ENCODE results near the gene ZNF407. TPM values are rescaled to one million over a fixed set of nuclear protein-coding genes. Genes with fewer than 3 reads are reported as not detected.

ZNF407 gene
- total and polyA plus RNA-seq, 2 donors = 5.1 to 9.7 TPM

GRCh38 chr18:74902147-74902455 is 304.4 kb downstream of the ZNF407 start:
- no peaks in the 10 kb centered on the region for H3K9me3 ChIP-seq (ENCODE audit: control insufficient read depth in 2 of 2, insufficient read depth in 1 of 2, low read length in 1 of 2)
- WGBS = 98% methylated on average over 13 of the region's 13 CpGs
- H3K27ac ChIP-seq (ENCODE audit: low read depth in 1 of 2, low read length in 1 of 2) = no peak overlapping the region
- no peak overlapping the region for H3K4me3 ChIP-seq (ENCODE audit: low read length in 2 of 2)
- DNase-seq (ENCODE audit: low read depth in 6 of 9, low spot score in 9 of 9) = no peak
- no peaks in the 10 kb centered on the region for H3K27me3 ChIP-seq (ENCODE audit: control insufficient read depth in 2 of 2, insufficient read depth in 1 of 2, low read length in 1 of 2)
- no peaks in the 10 kb centered on the region for H3K36me3 ChIP-seq (ENCODE audit: control insufficient read depth in 2 of 2, insufficient read depth in 2 of 2, low read length in 1 of 2)
- H3K4me1 ChIP-seq (ENCODE audit: control insufficient read depth in 2 of 2, insufficient read depth in 2 of 2, low read length in 2 of 2) = peaks cover 6 to 10% of the 10 kb centered on the region in 2 donors

- Histone ChIP-seq H3K27ac (ENCODE audit: low read depth in 1 of 2, low read length in 1 of 2) (no peak overlapping the region), H3K9me3 (ENCODE audit: control insufficient read depth in 2 of 2, insufficient read depth in 1 of 2, low read length in 1 of 2) (no peaks in the 10 kb centered on the region), H3K27me3 (ENCODE audit: control insufficient read depth in 2 of 2, insufficient read depth in 1 of 2, low read length in 1 of 2) (no peaks in the 10 kb centered on the region), H3K36me3 (ENCODE audit: control insufficient read depth in 2 of 2, insufficient read depth in 2 of 2, low read length in 1 of 2) (no peaks in the 10 kb centered on the region), H3K4me3 (ENCODE audit: low read length in 2 of 2) (no peak overlapping the region), H3K4me1 (ENCODE audit: control insufficient read depth in 2 of 2, insufficient read depth in 2 of 2, low read length in 2 of 2) (no peaks in the 10 kb centered on the region)
- no peak for DNase-seq (ENCODE audit: low read depth in 6 of 9, low spot score in 9 of 9)
- 91% methylated on average over 15 of the region's 15 CpGs for WGBS
Observed at GRCh38 chr18:74905247-74905646, 307.6 kb downstream of the ZNF407 start.

GRCh38 chr18:74906184-74906583 is 308.5 kb downstream of the ZNF407 start:
- Histone ChIP-seq H3K27me3 (ENCODE audit: control insufficient read depth in 2 of 2, insufficient read depth in 1 of 2, low read length in 1 of 2) (no peaks in the 10 kb centered on the region), H3K9me3 (ENCODE audit: control insufficient read depth in 2 of 2, insufficient read depth in 1 of 2, low read length in 1 of 2) (no peaks in the 10 kb centered on the region), H3K27ac (ENCODE audit: low read depth in 1 of 2, low read length in 1 of 2) (no peak overlapping the region), H3K36me3 (ENCODE audit: control insufficient read depth in 2 of 2, insufficient read depth in 2 of 2, low read length in 1 of 2) (no peaks in the 10 kb centered on the region), H3K4me1 (ENCODE audit: control insufficient read depth in 2 of 2, insufficient read depth in 2 of 2, low read length in 2 of 2) (no peaks in the 10 kb centered on the region), H3K4me3 (ENCODE audit: low read length in 2 of 2) (no peak overlapping the region)
- 33% methylated on average over 2 of the region's 2 CpGs for WGBS
- peak in 2 of 9 donors; percentile 25 to 51 for DNase-seq (ENCODE audit: low read depth in 6 of 9, low spot score in 9 of 9)

GRCh38 chr18:74914052-74914591 is 316.5 kb downstream of the ZNF407 start:
- Histone ChIP-seq H3K27me3 (ENCODE audit: control insufficient read depth in 2 of 2, insufficient read depth in 1 of 2, low read length in 1 of 2) (no peaks in the 10 kb centered on the region), H3K27ac (ENCODE audit: low read depth in 1 of 2, low read length in 1 of 2) (peak overlapping the region; percentile 25 to 63), H3K36me3 (ENCODE audit: control insufficient read depth in 2 of 2, insufficient read depth in 2 of 2, low read length in 1 of 2) (no peaks in the 10 kb centered on the region), H3K9me3 (ENCODE audit: control insufficient read depth in 2 of 2, insufficient read depth in 1 of 2, low read length in 1 of 2) (no peaks in the 10 kb centered on the region), H3K4me3 (ENCODE audit: low read length in 2 of 2) (no peak overlapping the region), H3K4me1 (ENCODE audit: control insufficient read depth in 2 of 2, insufficient read depth in 2 of 2, low read length in 2 of 2) (peaks cover 12 to 22% of the 10 kb centered on the region in 2 donors)
- no peak for DNase-seq (ENCODE audit: low read depth in 6 of 9, low spot score in 9 of 9)
- WGBS = 95% methylated on average over 17 of the region's 17 CpGs

- 7% methylated on average over 2 of the region's 2 CpGs for WGBS
- Histone ChIP-seq H3K4me1 (ENCODE audit: control insufficient read depth in 2 of 2, insufficient read depth in 2 of 2, low read length in 2 of 2) (peaks cover 12 to 23% of the 10 kb centered on the region in 2 donors), H3K4me3 (ENCODE audit: low read length in 2 of 2) (no peak overlapping the region), H3K27ac (ENCODE audit: low read depth in 1 of 2, low read length in 1 of 2) (peak overlapping the region in 1 of 2 donors; percentile 63), H3K27me3 (ENCODE audit: control insufficient read depth in 2 of 2, insufficient read depth in 1 of 2, low read length in 1 of 2) (no peaks in the 10 kb centered on the region), H3K9me3 (ENCODE audit: control insufficient read depth in 2 of 2, insufficient read depth in 1 of 2, low read length in 1 of 2) (no peaks in the 10 kb centered on the region), H3K36me3 (ENCODE audit: control insufficient read depth in 2 of 2, insufficient read depth in 2 of 2, low read length in 1 of 2) (no peaks in the 10 kb centered on the region)
- DNase-seq (ENCODE audit: low read depth in 6 of 9, low spot score in 9 of 9) = peak in 1 of 9 donors; percentile 15
Observed at GRCh38 chr18:74914648-74915047, 317.0 kb downstream of the ZNF407 start.

GRCh38 chr18:74916773-74917393 is 319.2 kb downstream of the ZNF407 start:
- no peak overlapping the region for H3K4me3 ChIP-seq (ENCODE audit: low read length in 2 of 2)

GRCh38 chr18:74918276-74918790 is 320.7 kb downstream of the ZNF407 start:
- no peak for DNase-seq (ENCODE audit: low read depth in 6 of 9, low spot score in 9 of 9)
- no peak overlapping the region for H3K4me3 ChIP-seq (ENCODE audit: low read length in 2 of 2)
- H3K27ac ChIP-seq (ENCODE audit: low read depth in 1 of 2, low read length in 1 of 2) = peak overlapping the region in 1 of 2 donors; percentile 6
- H3K9me3 ChIP-seq (ENCODE audit: control insufficient read depth in 2 of 2, insufficient read depth in 1 of 2, low read length in 1 of 2) = no peaks in the 10 kb centered on the region
- H3K36me3 ChIP-seq (ENCODE audit: control insufficient read depth in 2 of 2, insufficient read depth in 2 of 2, low read length in 1 of 2) = peaks cover 0 to 4% of the 10 kb centered on the region in 2 donors
- 98% methylated on average over 3 of the region's 3 CpGs for WGBS
- peaks cover 12 to 27% of the 10 kb centered on the region in 2 donors for H3K4me1 ChIP-seq (ENCODE audit: control insufficient read depth in 2 of 2, insufficient read depth in 2 of 2, low read length in 2 of 2)
- H3K27me3 ChIP-seq (ENCODE audit: control insufficient read depth in 2 of 2, insufficient read depth in 1 of 2, low read length in 1 of 2) = no peaks in the 10 kb centered on the region

More at GRCh38 chr18:74916773-74917393, 319.2 kb downstream of the ZNF407 start:
- Histone ChIP-seq H3K36me3 (ENCODE audit: control insufficient read depth in 2 of 2, insufficient read depth in 2 of 2, low read length in 1 of 2) (peaks cover 0 to 4% of the 10 kb centered on the region in 2 donors), H3K4me1 (ENCODE audit: control insufficient read depth in 2 of 2, insufficient read depth in 2 of 2, low read length in 2 of 2) (peaks cover 12 to 27% of the 10 kb centered on the region in 2 donors), H3K27ac (ENCODE audit: low read depth in 1 of 2, low read length in 1 of 2) (peak overlapping the region; percentile 5 to 63), H3K27me3 (ENCODE audit: control insufficient read depth in 2 of 2, insufficient read depth in 1 of 2, low read length in 1 of 2) (no peaks in the 10 kb centered on the region), H3K9me3 (ENCODE audit: control insufficient read depth in 2 of 2, insufficient read depth in 1 of 2, low read length in 1 of 2) (no peaks in the 10 kb centered on the region)
- peak in 8 of 9 donors; percentile 9 to 77 (median 43) for DNase-seq (ENCODE audit: low read depth in 6 of 9, low spot score in 9 of 9)
- 35% methylated on average over 5 of the region's 5 CpGs for WGBS

- Histone ChIP-seq H3K27ac (ENCODE audit: low read depth in 1 of 2, low read length in 1 of 2) (no peak overlapping the region), H3K36me3 (ENCODE audit: control insufficient read depth in 2 of 2, insufficient read depth in 2 of 2, low read length in 1 of 2) (peaks cover 0 to 4% of the 10 kb centered on the region in 2 donors), H3K4me3 (ENCODE audit: low read length in 2 of 2) (no peak overlapping the region), H3K27me3 (ENCODE audit: control insufficient read depth in 2 of 2, insufficient read depth in 1 of 2, low read length in 1 of 2) (no peaks in the 10 kb centered on the region), H3K9me3 (ENCODE audit: control insufficient read depth in 2 of 2, insufficient read depth in 1 of 2, low read length in 1 of 2) (no peaks in the 10 kb centered on the region), H3K4me1 (ENCODE audit: control insufficient read depth in 2 of 2, insufficient read depth in 2 of 2, low read length in 2 of 2) (peaks cover 5 to 14% of the 10 kb centered on the region in 2 donors)
- DNase-seq (ENCODE audit: low read depth in 6 of 9, low spot score in 9 of 9) = no peak
- 97% methylated on average over 13 of the region's 13 CpGs for WGBS
Observed at GRCh38 chr18:74921057-74921820, 323.6 kb downstream of the ZNF407 start.

- Histone ChIP-seq H3K27me3 (ENCODE audit: control insufficient read depth in 2 of 2, insufficient read depth in 1 of 2, low read length in 1 of 2) (no peaks in the 10 kb centered on the region), H3K4me1 (ENCODE audit: control insufficient read depth in 2 of 2, insufficient read depth in 2 of 2, low read length in 2 of 2) (no peaks in the 10 kb centered on the region), H3K27ac (ENCODE audit: low read depth in 1 of 2, low read length in 1 of 2) (no peak overlapping the region), H3K36me3 (ENCODE audit: control insufficient read depth in 2 of 2, insufficient read depth in 2 of 2, low read length in 1 of 2) (peaks cover 0 to 2% of the 10 kb centered on the region in 2 donors), H3K9me3 (ENCODE audit: control insufficient read depth in 2 of 2, insufficient read depth in 1 of 2, low read length in 1 of 2) (no peaks in the 10 kb centered on the region), H3K4me3 (ENCODE audit: low read length in 2 of 2) (no peak overlapping the region)
- WGBS = 98% methylated on average over 2 of the region's 2 CpGs
- no peak for DNase-seq (ENCODE audit: low read depth in 6 of 9, low spot score in 9 of 9)
Observed at GRCh38 chr18:74926051-74926450, 328.4 kb downstream of the ZNF407 start.

Data from thymus (tissue), 11 donors.